ENCODE measurements around the gene ESPNL.
A peak's percentile ranks its signal among the peaks of the same experiment; 100 is the strongest.

Gene ESPNL

GRCh38 chr2:238075397-238075796, 24.7 kb upstream of the ESPNL start:
- DNase-seq (ENCODE audit: low spot score), result no peak

DNA sequence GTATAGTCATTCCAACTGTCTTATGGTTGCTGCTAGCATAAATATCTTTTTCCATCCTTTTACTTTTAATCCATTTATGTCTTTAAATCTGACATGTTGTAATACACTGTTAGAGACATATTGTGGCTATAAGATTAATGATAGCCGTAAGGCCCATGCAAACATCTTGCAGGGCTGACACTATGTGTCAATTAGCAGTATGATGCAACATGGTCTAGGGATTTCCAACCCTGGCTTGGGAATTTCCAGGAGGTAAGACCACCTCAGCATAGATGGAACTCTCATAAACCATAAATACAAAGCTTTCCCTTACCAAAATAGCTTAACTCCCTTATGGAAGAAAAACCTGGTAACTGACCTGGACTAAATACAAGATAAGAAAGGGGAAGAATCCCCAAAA, 22.8 kb upstream of the ESPNL start:
- DNase-seq (ENCODE audit: low spot score), result no peak

DNA sequence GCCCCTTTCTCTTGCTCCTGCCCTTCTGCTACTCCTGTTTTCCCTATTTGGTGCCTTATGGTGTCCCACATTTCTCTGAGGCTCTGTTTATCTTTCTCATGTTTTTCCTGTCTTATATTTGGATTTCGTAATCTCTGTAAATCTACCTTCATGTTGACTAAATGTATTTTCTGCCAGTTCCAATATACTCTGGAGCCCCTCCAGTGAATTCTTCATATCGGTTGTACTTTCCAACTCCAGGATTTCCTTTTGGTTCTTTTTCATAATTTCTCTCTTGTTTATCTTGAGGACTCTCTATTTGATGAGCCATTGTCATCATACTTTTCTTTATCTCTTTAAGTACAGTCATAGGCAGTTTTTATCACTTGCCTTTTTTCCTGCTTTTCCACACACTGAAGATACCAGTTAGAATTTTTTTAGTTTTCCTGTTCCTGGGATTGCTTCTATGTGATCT, 20.2 kb upstream of the ESPNL start:
- no peak for DNase-seq (ENCODE audit: low spot score)

DNA sequence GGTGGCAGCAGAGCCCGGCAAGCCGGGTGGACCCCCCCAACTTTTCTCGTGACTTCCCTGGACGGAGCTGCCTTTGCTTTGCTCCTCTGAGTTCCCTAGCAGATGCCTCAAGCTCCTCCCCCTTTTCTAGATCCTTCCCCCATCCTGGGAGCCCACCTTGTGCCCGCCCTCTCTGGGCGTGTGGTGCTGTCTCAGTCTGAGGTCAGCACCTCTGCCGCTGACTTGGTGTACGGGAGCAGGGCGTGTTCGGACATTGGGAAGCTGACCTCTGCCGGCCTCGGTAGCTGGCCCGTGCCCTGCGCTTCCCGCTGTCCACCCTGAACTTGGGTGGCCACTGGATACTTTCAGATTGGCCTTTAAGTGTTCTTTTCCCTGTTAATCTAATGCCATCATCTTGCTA, 19.6 kb upstream of the ESPNL start:
- DNase-seq (ENCODE audit: low spot score), result no peak

GRCh38 chr2:238081150-238081549, 19.0 kb upstream of the ESPNL start:
- DNase-seq (ENCODE audit: low spot score), result no peak

- DNase-seq (ENCODE audit: low spot score), result no peak
Measured at GRCh38 chr2:238081561-238081960, 18.6 kb upstream of the ESPNL start.

DNA sequence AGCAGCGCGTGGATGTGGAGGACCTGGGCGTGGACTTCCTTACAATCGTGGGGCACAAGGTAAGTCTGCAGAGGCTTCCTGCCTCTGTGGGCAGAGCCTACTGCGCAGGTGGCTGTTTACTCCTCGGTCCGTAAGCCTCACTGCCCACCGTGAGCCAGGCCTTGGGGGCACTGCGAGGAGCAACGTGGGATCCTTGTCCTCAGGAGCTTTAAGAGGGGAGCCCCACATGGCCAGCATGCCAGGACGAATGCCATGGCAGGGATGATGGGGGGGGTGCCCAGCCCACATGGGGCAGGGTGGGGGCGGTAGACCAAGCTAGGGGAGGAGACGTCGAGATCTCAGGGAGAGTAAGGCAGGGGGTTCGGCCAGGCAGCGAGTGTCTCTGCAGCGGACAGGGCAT, 18.0 kb upstream of the ESPNL start:
- DNase-seq (ENCODE audit: low spot score), result no peak

DNA sequence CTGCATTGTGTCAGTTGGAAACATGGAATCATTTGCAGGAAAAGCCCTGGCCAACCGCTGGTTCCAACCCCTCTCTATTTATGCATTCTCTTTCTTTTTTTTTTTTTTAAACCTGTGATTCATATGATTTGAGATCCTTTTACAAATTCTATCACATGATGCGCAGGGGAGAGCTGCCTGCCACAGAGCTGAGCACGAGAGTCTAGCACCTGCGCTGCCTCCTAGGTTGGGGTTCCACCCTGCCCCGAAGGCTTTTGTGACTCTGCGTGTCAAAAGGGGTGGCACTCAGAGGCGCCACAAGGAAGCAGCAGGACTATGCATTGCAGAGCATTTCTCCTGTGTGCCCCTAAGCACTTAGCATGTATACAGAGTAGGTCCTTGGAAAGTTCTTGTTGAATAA, 17.3 kb upstream of the ESPNL start:
- DNase-seq (ENCODE audit: low spot score), result no peak

GRCh38 chr2:238083919-238084318, 16.2 kb upstream of the ESPNL start:
- no peak for DNase-seq (ENCODE audit: low spot score)

DNA sequence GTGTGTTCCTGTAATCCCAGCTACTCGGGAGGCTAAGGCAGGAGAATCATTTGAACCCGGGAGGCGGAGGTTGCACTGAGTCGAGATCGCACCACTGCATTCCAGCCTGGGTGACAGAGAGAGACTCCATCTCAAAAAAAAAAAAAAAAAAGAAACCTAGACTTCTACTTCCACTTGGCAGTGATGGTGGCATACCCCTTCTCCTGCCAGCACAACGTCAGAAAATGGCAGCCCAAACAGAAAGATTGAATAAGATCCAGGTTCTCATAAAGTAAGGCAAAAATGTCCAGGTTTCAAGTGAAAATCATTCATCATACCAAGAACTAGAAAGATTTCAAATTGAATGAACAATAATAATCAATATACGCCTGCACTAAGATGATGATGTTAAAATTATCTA, 15.4 kb upstream of the ESPNL start:
- DNase-seq (ENCODE audit: low spot score), result no peak

- DNase-seq (ENCODE audit: low spot score), result no peak
Measured at GRCh38 chr2:238085899-238086298, 14.2 kb upstream of the ESPNL start.

DNA sequence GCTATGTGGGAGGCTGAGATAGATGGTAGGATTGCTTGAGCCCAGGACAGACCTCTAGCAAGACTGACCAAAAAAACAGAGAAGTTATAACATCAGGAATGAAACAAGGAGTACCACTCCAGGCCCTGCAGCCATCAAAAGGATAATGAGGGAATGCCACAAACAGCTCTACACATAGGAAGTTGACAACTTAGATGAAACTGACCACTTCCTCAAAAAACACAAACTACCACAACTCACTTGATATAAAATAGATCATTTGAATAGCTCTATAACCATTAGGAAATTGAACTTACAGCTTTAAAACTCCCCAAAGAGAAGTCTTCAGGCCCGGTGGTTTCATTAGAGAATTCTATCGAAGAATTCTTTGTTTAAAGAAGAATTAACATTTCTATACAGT, 12.9 kb upstream of the ESPNL start:
- no peak for DNase-seq (ENCODE audit: low spot score)

- DNase-seq (ENCODE audit: low spot score), result no peak
Measured at GRCh38 chr2:238090887-238091286, 9.3 kb upstream of the ESPNL start.

DNA sequence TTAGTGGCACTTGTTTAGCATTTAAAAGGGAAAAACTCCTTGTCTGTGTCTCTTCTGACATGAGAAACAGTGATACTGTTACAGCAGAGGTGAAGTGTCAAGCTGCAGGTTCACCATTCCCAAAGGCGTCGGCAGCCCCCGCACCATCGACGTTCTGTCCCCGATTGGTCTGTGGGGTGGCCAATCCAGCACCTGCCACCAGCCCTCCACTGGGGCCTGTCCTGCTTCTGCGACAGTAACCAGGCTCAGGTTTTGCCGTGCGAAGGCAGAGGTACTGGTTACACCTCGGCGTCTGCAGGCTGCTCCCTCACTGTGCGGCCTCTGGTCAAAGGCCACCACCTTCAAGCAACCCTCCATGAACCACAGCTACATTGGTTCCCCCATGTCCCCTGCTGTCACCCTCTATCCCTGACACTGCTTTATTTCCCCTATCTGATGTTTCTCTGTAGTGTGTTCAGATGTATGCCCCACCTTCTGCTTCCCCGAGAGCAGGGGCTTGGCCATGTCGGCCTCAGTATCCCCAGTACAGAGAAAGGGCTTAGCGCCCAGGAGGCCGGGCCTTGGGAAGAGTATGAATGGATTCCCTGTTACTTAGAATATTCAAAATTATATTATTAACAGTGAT, 8.6 kb upstream of the ESPNL start:
- DNase-seq (ENCODE audit: low spot score), result peak; percentile 5

- peak; percentile 4 for DNase-seq (ENCODE audit: low spot score)
Measured at GRCh38 chr2:238092486-238093035, 7.6 kb upstream of the ESPNL start.

DNA sequence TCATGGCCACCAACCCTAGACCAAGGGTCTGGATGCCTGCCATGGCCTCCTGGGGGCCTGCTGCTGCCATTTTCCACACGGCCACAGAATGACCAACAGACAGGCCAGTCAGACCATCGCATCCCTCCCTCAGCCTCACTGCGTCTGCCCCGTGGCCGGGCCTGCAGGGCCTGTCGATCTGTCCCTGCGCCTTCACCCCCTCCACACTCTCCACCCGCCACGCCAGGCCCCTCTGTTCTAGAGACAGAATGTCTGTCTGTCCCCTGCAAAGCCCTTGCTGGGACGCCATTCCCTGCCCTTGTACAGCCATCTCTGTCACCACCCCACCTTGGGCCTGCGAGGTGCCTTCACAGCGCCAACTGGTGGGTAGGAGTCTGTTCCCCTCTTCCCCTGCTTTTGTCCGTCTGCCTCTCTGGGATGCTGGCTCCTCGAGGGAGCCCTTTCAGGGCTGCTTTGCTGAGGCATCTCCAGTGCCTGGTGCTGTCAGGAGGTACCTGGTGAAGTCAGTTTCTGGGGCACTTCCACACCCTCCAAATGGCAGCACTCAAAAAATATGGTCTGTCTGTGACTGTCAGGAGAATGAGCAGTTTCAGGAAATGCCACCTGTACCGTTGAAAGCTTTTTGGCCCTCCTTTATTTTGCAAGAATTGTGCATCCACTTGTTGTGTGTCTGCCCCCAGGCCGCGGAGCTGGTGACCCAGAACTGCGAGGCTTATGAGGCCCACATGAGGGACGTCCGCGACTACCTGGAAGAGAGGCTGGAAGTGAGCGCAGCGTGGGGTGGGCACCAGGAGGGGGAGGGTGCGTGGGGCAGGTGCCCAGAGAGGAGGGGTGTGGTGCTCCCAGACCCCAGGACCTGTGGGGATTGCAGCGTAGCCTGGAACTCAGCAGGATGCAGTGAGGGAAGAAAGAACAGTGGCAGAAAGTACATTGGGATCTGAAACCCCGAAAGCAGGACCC, 6.7 kb upstream of the ESPNL start:
- peak; percentile 23 for DNase-seq (ENCODE audit: low spot score)

DNA sequence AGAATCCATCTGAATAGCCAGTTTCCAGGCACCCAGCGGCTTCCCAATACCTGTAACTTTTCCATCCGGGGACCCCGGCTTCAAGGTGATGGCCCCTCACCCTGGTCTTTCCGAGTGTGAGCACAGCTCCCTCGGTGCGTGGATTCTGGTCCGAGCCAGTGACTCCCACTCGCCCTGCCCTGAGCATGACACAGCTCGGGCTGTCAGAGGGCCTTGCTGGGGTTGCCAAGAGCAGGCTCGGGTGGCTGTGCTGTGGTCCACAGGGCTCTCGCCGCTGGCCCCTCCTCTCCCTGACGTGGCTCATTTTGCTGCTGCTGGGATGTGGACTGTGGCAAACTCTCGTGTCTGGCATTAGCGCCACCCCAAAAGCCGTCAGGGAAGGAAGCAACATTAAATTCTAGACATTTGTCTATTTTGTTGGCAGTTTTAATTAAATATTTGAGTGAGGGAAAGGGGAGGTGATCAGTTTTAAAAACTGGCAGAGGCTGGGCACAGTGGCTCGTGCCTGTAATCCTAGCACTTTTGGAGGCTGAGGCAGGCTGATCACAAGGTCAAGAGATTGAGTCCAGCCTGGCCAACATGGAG, 5.6 kb upstream of the ESPNL start:
- DNase-seq (ENCODE audit: low spot score), result no peak

GRCh38 chr2:238095143-238095542, 5.0 kb upstream of the ESPNL start:
- DNase-seq (ENCODE audit: low spot score), result no peak

DNA sequence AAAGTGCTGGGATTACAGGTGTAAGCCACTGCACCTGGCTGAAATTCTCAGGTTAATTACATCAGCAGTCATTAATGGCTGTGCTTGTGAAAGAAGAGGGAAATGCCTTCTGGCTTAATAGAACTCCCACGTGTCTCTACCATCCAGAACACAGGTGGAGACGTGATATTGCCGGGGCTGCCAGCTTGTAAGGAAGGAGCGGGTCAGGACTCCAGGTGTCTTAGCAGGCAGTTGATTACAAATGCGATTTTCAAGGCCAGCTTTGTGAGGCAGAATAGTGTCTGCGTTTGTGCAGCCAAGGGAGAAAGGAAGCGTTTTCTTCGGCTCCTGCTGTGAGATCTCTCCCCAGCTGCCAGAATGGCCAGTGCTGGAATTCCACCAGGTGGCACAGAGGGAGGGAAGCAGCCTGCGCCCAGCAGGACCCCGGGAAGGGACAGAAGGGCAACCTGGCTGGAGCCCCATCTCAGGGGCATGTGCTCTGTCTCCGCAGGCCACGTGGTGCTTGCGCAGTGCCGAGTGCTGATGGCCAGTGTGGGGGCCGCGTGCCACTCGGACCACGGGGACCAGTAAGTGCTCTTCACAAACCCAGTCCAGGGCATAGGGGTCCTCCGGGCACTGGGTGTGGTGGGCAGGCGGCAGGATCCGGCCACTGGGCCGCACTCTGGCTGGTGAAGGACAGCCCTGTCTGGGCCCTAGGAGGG, 3.7 kb upstream of the ESPNL start:
- DNase-seq (ENCODE audit: low spot score), result peak; percentile 55

GRCh38 chr2:238097201-238097987, 2.7 kb upstream of the ESPNL start:
- peak; percentile 16 for DNase-seq (ENCODE audit: low spot score)

Measured in iPS-NIHi11 (cell line).